Activated effector memory CD4-positive, alpha-beta T cell treated with anti-CD3 and anti-CD28 coated beads, Interleukin-2, amount 50 U/mL, for 16 hours (primary cell): Measurements from ENCODE around the gene AP1M2.

Experiments used
- DNase-seq: peaks from one replicate; pipeline ENCODE4 v3.0.0-alpha.2; 2020

AP1M2 gene

DNA sequence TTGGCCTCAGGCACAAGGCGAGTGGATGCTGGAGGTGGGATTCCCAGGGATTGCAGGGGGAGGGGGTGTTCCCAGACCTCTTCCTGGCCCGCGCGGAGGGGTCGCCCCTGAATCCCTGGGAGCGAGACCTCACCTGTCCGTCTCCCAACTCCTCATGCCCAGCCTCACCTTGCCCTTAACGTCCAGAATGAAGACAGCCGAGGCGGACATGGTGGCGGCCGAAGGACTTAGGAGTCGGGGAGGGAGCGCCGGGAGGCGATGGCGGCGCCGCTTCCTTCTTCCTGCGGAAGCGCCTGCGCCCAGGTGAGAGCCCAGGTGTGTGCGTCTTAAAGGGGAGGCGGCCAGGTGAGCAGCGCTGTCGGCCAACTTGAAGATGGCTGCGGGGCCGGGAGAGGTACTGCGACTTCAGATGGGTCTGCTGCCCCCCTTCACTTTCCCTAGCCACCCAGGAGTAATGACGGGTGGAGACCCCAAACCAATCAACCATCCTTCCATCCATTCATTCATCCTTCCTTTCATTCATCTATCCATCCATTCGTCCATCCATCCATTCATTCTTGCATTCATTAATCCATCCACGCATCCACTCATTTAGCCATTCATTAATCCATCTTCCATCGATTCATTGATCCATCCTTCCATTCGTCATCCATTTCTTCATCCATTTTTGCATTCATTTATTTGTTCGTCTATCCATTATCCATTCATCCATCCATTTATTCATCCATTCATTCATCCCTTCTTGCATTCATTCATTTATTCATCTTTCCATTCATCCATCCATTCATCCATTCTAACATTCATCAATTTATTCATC lies at the start of gene AP1M2:
Gene AP1M2, minus strand, starts transcription at position 291 of the 817 bp plus-strand sequence. Its CDS starts 81 bp downstream, at position 210.
- no peak for DNase-seq

DNA sequence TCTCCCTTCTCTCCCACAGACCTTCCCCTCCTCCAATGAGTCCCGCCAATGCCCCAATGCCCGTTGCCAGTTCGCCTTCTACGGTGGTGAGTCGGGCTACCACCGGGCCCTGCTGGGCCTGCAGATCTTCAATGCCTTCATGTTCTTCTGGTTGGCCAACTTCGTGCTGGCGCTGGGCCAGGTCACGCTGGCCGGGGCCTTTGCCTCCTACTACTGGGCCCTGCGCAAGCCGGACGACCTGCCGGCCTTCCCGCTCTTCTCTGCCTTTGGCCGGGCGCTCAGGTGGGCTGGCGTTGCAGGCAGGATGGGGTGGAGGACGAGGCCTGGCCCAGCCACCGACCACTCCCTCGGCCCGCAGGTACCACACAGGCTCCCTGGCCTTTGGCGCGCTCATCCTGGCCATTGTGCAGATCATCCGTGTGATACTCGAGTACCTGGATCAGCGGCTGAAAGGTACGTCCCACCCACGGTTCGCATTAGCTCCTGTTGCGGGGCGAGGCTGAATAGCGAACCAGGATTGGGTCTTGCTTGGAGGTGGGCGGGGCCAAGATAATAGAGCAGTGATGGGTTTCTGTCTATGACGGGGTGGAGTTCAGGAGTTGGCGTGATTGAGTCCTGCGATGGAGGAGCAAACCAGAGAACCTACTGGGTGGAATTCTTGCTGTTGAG lies 49.3 kb upstream of the AP1M2 start:
- no peak for DNase-seq

DNA sequence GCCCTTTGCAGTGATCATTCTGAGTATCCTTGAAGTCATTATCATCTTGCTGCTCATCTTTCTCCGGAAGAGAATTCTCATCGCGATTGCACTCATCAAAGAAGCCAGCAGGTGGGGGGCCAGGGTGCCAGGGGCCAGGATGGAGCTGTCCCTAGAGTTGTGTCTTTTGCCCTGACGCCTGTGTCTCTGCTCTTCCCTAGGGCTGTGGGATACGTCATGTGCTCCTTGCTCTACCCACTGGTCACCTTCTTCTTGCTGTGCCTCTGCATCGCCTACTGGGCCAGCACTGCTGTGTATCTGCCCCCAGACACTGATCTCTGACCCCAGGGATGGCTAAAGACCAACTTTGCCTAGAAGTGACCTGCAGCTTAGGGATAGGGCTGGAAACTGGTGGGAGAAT lies 47.9 kb upstream of the AP1M2 start:
- no peak for DNase-seq

DNA sequence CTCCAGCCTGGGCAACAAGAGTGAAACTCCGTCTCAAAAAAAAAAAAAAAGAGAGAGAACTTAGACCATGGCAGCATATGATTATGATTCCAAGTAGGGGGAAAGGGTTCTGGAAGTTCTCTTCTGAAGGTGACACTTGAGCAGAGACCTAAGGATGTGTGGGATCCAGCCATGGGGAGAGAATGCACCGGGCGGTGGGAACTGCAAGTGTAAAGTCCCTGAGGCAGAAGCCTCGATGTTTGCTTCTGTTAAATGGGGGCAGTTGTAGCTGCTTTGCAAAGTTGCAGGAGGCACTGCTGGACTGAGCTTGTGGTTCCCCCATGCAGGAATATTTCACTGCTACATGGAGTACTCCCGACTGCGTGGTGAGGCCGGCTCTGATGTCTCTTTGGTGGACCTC lies 47.3 kb upstream of the AP1M2 start:
- no peak for DNase-seq

DNA sequence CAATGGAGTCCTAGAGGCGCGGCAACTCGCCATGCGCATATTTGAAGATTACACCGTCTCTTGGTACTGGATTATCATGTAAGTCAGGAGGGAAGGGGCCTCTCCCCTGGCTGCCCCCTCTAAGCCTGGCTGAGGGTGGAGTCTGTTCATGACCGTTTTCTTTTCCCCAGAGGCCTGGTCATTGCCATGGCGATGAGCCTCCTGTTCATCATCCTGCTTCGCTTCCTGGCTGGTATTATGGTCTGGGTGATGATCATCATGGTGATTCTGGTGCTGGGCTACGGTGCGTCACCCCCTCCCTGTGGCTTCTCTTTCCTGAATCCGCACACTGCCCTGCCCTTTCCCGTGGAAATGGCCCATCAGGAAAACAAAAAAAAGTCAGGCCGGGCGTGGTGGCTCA lies 44.8 kb upstream of the AP1M2 start:
- no peak for DNase-seq

DNA sequence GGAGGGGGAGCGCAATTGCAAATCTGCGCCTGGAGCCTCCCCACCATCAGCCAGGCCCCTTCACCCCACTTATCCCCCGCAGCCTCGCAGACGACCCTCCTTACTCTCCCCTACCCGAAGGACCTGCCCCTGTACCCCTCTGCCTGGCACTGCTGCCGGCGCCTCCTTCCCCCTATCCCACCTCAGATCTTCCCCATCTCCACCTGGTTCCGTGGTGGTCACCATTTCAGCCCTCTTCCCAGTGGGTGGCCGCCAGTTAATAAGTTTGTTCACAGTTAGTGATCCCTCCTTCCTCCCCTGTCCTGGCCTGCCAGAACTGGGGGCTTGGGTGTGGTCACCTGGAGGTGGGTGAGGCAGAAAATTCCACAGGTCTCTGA lies 38.6 kb upstream of the AP1M2 start:
- DNase-seq, result no peak

DNA sequence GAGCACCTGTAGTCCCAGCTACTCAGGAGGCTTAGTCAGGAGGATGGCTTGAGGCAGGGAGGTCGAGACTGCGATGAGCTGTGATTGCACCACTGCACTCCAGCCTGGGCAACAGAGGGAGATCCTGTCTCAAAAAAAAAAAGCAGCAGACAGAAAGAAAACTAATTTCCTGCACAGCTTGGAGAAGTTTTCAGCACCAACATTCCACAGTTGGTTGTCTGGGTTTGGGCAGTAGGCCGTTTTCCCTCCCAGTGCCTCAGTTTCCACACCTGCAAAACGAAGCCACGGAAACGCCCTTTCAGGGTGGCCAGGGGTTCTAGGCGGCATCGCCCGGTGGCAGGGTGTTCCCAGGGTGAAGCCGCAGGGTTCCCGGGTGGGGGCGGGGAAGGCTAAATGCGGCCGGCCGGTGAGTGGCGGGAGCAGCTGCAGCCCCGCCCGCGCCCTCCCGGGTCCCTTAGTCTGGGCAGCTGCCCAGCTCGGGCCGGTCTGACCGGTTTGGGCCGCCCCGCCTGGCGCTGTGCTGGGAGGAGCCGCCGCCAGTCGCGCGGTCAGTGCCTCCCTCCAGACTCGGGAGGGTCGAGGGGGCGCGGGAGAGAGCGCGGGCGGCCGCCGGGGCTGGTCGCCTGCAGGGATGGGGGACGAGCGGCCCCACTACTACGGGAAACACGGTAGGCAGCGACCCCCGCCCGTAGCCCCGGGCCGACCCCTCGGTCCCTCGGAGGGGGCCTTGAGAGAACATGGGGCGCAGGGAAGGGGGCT lies 38.1 kb upstream of the AP1M2 start, which contains the start of gene SLC44A2:
Gene SLC44A2, plus strand, starts transcription at position 551 of the 759 bp plus-strand sequence. Its CDS starts 81 bp downstream, at position 632.
- DNase-seq, result no peak

DNA sequence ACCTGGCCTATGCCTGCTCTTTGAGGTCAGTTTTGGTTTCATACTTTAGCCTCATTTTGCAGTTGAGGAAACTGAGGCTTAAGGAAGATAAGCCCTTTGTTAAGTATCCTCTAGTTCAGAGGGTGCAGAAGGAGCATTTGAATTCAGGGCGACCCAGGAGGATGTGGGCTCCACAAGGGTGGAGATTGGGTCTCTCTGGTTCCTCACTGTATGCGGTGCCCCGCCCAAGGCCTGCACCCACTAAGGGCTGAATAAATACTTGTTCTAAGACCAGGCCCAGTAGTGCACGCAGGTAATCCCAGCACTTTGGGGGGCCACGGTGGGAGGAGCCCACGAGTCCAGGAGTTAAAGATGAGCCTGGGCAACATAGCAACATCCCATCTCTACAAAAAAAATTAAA lies 37.5 kb upstream of the AP1M2 start:
- no peak for DNase-seq

DNA sequence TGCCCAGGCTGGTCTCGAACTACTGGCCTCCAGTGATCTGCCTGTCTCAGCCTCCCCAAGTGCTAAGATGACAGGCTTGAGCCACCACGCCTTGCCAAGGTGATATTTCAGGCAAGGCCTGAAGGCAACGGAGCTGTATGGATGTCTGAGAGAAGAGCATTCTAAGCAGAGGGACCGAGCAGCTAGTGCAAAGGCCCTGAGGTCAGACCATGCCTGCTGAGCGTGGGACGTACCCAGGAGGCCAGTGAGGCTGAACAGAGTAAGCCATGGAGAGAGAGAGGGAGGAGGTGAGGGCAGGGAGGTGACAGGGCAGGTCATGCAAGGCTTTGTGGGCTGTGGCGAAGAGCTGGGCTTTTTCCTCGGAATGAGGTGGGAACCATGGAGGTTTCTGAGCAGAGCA lies 34.9 kb upstream of the AP1M2 start:
- no peak for DNase-seq

DNA sequence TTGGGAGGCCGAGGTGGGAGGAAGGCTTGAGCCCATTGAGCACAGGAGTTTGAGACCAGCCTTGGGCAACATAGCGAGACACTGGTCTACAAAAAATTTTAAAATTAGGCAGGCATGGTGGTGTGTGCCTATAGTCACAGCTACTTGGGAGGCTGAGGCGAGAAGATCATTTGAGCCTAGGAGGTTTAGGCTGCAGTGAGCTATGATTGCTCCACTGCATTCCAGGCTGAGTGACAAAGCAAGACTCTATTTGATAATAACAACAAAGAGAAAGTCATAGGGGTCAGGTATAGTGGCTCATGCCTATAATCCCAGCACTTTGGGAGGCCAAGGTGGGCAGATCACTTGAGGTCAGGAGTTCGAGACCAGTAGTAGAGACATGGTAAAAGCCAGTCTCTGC lies 33.7 kb upstream of the AP1M2 start:
- no peak for DNase-seq

DNA sequence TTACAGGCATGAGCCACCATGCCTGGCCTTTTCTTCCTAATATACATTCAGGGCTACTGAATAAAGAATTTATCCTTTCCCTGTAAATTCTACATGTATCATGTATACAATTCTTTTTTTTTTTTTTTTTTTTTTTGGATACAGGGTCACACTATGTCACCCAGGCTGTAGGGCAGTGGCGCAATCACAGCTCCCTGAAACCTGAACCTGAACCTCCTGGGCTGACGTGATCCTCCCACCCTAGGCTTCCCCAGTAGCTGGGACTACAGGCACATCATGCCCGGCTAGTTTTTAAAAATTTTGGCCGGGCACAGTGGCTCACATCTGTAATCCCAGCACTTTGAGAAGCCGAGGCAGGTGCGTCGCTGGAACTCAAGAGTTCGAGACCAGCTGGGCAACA lies 31.7 kb upstream of the AP1M2 start:
- no peak for DNase-seq

DNA sequence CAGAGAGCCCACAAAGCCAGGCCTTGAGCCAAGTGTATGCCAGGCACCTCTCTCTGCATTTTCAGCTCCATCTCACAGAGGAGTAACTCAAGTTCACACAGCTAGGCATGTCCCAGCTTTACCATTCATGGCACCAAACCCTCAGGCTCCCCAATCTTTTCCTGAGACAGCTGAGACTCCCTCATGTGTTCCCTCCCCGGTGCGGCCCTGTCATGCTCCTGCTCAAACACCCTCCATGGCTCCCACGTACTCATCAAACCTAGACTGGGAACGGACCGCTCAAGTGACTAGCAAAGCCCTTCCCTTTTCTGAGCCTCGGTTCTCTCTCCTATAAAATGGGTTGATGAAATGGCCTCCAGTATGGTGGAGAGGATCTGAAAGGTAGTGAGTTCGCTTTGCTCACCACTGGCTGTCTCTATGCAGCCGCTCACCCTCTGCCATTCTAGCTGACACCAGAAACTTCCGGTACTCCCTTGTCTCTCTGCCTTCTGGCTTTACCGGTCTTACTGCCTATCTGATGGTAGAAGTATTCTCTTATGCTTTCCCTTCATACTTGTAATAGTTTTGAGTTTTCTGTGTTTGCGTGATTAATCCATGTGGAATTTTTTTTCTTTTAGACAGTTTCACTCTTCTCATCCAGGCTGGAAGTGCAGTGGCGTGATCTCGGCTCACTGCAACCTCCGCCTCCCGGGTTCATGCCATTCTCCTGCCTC lies 30.5 kb upstream of the AP1M2 start:
- no peak for DNase-seq

DNA sequence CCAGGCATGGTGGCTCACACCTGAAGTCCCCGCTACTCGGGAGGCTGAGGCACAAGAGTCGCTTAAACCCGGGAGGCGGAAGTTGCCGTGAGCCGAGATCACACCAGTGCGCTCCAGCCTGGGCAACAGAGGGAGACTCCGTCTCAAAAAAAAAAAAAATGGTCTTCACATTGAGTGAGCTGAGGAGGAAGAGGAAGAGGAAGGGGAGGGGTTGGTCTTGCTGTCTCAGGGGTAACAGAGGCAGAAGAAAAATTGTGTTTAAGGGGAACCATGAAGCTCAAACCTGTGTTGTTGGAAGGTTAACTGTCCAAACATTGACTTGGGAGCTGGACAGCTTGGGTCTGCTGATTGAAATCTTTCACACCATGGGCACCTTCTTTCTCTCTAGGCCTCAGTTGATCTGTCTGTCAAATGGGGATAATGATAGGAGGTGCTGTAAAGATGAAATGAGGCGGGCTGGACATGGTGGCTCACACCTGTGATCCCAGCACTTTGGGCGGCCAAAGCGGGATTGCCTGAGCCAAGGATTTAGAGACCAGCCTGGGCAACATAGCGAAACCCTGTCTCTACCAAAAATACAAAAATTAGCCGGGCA lies 28.4 kb upstream of the AP1M2 start:
- DNase-seq, result no peak

DNA sequence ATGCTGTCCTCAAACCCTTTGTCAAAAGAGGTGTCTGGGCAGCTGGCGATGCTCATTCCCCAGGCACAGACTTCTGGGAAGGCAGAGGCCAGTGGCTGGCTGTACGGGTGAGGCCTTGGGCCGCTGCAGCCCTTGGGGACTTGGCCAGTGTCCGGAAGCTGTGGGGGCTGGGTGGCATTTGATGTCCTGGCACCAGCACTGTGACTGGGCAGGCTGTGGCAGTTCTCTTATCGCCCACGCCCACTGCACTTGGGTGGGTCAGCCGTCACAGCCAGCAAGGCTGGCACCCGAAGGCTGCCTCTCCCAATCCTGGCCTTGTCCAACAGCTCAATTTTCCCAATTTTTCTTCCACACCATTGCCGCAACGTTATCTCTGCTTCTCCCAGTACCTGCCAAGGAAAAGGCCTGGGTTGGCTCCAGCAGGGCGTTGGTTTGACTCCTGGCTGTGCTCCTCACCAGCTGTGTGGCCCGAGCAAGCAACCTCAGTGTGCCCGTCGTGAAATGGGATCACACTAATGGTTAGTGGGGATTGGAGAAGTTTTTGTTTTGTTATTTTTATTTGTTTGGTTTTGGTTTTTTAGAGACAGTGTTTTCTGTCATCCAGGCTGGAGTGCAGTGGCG lies 25.5 kb upstream of the AP1M2 start:
- DNase-seq, result no peak

DNA sequence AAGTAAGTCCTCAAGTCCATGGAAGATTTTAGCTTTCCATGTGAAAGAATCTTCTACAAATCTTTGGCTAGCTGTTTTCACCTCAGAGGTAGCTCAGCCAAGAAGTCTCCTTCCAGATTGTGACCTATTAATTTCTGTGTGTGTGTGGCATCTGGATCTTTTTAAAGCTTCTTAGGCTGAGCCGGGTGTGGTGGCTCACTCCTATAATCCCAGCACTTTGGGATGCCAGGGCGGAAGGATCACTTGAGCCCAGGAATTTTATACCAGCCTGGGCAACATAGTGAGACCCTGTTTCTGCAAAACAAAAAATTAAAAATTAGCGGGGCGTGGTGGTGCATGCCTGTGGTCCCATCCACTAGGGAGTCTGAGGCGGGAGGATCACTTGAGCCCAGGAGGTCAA lies 24.8 kb upstream of the AP1M2 start:
- DNase-seq, result no peak

DNA sequence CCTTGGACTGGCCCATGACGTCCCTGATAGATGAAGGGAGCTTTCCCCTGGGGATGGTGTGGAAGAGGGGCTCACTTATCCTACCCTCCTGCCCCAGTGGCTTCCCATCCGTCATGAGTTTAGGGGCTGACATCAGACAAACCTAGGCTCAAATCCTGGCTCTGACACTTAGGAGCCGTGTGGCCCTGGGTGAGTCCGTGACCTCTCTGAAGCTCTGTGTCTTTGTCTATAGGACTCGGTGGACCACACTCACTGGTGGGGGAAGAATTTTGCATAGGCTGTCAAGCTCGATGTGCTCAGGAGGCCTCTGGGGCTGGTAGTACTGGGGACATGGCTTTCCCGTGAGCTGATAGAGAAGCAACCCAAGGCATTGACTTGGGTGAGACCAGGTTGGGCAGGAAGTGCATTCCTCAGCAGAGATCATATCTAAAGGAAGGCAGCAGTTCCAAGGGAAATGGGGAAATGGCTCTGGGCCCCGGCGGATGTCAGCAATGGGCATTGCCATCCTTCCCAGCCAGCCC lies 17.4 kb upstream of the AP1M2 start:
- peak; percentile 66 for DNase-seq

DNA sequence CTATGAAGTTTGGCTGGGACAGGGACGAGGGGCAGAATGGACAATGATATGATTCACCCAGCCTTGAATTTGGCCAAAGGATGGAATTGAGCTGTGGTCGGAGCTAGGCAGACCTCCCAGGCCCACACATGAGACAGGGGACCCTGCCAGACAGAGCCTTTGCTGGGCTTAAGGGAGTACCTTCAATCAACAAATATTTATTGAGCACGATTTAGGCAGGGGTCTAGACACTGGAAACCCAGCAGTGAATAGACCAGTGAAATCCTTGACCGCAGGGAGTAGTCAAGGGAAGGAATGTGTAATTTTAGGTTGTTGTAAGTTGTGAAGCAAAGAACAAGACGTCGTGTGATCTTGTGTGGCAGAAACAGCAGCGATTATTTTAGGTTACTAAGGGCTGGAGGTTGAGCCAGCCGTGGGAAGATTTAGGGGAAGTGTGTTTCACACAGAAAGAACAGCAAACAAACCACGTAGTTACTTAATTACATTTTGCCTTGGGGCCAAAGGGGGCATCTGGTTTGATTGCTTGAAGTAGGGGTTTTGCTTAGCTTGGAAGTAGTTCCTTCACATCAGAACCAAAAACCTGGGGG lies 16.9 kb upstream of the AP1M2 start:
- DNase-seq, result peak; percentile 70

DNA sequence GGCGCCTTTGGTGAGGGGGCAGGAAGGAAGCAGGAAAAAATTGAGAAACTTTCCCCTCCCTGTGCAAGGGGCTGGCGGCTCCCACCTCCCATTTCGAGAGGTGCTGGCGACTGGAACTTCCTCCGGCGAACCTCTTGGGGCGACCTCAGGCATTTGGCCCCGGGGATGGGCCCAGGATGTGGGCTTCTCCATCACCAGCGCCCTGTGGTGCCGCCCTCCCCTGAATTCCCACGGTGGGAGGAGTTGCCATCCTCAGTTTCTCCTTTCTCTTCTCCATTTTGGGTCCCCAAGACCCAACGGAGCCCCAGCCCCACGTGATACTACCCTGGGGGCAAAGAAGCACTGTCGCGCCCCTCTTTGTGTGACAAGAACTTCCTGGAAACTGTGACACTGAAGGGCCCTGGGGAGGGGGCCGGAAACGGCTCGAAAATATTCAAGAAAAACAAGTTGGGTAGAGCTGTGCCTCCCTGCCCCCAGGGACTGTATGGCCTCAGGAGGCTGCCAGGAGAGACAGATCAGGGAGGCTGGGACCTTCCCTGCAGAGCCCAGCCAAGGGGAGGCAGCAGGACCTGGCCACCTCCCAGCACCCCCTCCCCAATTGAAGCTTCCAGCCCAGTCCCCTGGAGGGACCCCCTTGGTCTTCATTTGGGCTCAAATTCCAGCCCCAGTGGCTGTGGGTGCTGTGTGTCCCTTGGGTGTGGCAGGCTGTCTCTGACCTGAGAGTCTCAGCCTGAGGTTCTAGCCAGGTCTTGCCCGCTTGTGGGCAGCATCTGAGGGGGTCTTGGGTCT lies 16.2 kb upstream of the AP1M2 start:
- peak; percentile 91 for DNase-seq

DNA sequence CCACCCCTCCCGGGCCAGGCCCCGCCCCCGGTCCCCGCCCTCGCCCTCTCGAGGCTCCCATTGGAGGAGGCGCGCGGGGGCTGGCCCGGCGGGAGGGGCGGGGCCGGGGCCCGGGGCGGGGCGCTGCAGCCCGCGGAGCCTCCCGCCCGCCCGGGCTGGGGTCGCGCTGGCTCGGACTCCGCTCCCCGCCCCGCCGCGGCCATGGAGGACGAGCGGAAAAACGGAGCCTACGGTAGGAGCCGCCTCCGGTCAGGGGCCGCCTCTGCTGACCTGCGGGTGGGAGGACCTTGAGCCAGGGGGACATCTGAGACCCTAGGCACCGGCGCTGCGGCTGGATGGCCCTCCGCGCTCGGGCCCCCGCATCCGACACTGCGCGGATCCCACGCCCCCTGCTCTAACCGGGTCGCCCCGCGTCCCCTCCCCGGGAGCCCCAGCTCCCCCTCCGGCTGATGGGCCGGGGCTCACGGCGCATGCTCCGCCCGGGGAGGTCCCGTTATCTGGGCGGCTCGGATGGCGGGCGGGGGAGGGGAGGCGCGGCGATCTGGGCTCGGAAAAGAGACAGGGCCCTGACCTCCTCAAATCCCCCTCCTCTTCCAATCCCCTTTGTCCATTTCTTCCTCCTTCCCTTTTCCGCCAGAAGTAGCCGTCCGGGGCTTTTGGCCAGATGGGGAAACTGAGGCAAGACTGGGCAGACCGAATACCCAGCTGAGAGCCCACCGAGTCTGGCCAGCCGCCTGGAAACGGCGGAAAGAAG lies 15.4 kb upstream of the AP1M2 start:
- DNase-seq, result peak; percentile 95

DNA sequence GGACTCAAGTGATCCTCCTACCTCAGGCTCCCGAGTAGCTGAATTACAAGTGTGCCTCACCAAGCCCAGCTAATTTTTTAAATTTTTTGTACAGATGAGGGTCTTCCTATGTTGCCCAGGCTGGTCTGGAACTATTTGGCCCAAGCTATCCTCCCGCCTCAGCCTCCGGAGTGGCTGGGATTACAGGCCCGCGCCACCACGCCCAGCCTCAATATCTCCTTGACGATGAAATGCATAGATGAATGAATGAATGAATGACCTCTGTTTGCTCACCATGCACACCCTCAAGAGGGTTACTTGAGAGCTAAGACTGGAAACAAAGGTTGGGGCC lies 14.9 kb upstream of the AP1M2 start:
- no peak for DNase-seq
